Epidermal melanocyte (primary cell): ENCODE data around the gene BBS2.

ENCODE experiments used
- DNase-seq: peaks from one replicate; pipeline ENCODE4 v3.0.0; 2011; ENCODE audit warnings: low spot score; ENCODE audit not compliant: insufficient read length

Gene BBS2

GRCh38 chr16:56477096-56477878, 42.5 kb downstream of the BBS2 start:
- peak; percentile 25 for DNase-seq

- DNase-seq = no peak
These were observed 44.6 kb downstream of the BBS2 start for GRCh38 chr16:56475201-56475600.

- no peak for DNase-seq
These were observed 49.2 kb downstream of the BBS2 start for GRCh38 chr16:56470666-56471065.

- DNase-seq = no peak
These were observed 49.6 kb downstream of the BBS2 start for GRCh38 chr16:56470232-56470631.

GRCh38 chr16:56469748-56470147, 50.1 kb downstream of the BBS2 start:
- no peak for DNase-seq

GRCh38 chr16:56468800-56469199, 51.0 kb downstream of the BBS2 start:
- no peak for DNase-seq

GRCh38 chr16:56466344-56466743, 53.5 kb downstream of the BBS2 start:
- no peak for DNase-seq

- no peak for DNase-seq
These were observed 56.7 kb downstream of the BBS2 start for GRCh38 chr16:56463153-56463552.

- no peak for DNase-seq
These were observed 57.6 kb downstream of the BBS2 start for GRCh38 chr16:56462064-56462796.

- DNase-seq = no peak
These were observed 59.7 kb downstream of the BBS2 start for GRCh38 chr16:56460101-56460500.

- no peak for DNase-seq
These were observed 61.8 kb downstream of the BBS2 start for GRCh38 chr16:56457927-56458470.

- no peak for DNase-seq
These were observed 67.8 kb downstream of the BBS2 start for GRCh38 chr16:56451753-56452689.

- peak; percentile 99 for DNase-seq
These were observed 68.7 kb downstream of the BBS2 start, which contains the start of the genes NUDT21 and OGFOD1 for GRCh38 chr16:56450986-56451752. Gene NUDT21, minus strand, starts transcription at chr16:56451332. Its CDS starts 130 bp downstream, at chr16:56451202. Gene OGFOD1, plus strand, starts transcription at chr16:56451554. Its CDS starts 59 bp downstream, at chr16:56451613.

GRCh38 chr16:56450275-56450985, 69.4 kb downstream of the BBS2 start:
- DNase-seq = peak; percentile 26

GRCh38 chr16:56448005-56448404, 71.8 kb downstream of the BBS2 start:
- DNase-seq = no peak

GRCh38 chr16:56447286-56447685, 72.5 kb downstream of the BBS2 start:
- no peak for DNase-seq

GRCh38 chr16:56438038-56438437, 81.8 kb downstream of the BBS2 start:
- no peak for DNase-seq

GRCh38 chr16:56436258-56436657, 83.6 kb downstream of the BBS2 start:
- no peak for DNase-seq
